Nucleus accumbens (tissue), 56 donors: ENCODE results near the gene CFAP65.

ENCODE experiments used
- DNase-seq, 56 donors: peaks; one replicate each; lab custom pipeline; 2025; lab: John Stamatoyannopoulos, UW

Gene CFAP65

GRCh38 chr2:219060821-219061791 lies 19.8 kb upstream of the CFAP65 start, which contains the start of gene IHH:
Gene IHH (minus strand): TSS chr2:219060921. CDS start chr2:219060467, 454 bp downstream.
- DNase-seq, result no peak

DNA sequence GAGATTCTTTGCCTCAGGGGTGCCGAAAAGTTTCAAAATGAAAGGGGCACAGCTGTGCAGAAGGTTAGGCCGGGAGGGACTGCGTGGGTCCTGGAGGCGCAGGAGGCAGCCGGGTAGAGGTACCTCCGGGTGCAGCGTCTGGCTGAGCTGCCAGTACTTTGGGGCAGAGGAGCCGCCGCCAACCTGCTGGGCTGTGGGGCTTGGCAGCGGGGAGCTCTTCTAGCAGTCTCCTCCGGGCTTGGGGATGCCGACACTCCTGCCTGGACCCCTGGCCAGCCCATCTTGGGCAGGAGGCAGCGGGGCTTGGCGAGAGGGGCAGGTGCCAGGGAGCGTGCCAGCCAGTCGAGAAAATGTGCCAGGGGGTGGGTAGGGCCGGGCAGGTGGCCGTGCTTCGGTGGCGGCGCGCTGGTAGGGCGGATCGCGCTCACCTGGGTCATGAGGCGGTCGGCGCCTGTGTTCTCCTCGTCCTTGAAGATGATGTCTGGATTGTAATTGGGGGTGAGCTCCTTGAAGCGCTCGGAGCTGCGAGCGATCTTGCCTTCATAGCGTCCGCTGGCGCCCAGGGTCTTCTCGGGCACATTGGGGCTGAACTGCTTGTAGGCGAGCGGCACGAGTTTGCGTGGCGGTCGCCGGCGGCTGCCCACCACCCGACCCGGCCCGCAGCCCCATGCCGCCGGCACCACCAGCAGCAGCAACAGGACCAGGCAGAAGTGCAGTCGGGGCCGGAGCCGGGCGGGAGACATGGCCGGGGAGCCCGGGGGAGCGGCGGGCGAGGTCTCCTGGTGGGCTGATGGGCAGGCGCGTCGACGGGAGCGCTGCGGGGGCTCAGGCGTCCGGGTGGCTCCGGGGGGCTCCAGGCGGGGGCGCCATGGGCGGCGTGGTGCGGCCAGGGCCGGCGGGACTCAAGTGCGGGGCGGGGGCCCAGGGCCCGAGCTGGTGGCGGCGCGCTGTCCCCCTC lies 18.7 kb upstream of the CFAP65 start:
- no peak for DNase-seq

DNA sequence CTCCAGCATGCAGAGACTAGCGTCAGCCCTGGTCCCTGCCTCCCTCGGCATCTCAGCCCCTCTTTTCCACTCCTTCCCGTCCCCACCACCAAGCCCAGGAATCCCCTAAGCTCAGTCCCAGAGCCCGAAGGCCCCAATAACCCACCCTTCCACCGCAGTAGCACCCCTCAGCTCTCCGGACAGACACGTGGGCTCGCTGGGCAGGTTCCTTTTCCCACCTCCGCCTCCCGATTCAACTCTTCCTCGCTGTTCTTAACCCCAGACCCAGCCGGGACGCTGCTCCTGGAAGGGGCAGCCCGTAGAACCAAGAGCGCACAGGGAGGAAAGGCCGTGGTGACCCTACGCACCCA lies 18.0 kb upstream of the CFAP65 start:
- no peak for DNase-seq

GRCh38 chr2:219058541-219059374 lies 17.4 kb upstream of the CFAP65 start:
- peak in 1 of 56 donors; percentile 4 for DNase-seq

- DNase-seq, result peak in 50 of 56 donors; percentile 5 to 79 (median 45)
Measured at GRCh38 chr2:219057709-219058540, 16.6 kb upstream of the CFAP65 start.

GRCh38 chr2:219056896-219057708 lies 15.8 kb upstream of the CFAP65 start:
- no peak for DNase-seq

DNA sequence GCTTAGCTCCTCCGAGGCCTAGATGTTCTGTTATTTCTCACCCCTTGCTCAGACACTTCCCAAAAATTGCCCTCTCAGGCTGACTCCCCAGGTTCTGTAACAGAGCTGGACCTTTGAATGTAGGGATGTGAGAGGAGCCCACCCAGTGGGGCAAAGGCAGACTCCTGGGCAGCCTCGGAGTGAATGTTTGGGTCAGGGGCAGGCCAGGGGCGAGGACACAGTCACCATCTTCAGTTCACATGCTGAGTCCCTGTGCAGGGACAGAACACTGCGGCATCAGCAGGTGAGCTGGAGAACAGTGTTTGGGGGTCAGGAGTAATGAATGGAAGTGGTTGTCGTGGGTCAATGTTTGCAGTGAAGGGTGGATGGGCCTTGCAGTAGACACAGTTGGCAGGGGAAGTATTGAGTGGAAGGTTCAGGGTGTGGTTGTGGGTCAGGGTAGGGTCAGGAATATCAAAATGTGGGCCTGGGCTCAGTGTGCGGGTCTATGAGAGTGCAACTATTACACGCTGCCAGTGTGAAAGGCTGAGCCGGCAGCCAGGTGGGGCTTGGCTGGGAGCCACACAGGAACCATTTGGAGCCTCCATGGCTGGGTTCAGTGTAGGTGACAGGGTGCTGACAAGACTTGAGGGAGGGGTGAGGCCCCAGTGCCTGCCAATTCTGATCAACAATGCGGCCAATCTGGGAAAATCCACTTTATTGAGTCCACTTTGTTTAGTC lies 15.0 kb upstream of the CFAP65 start:
- no peak for DNase-seq

- no peak for DNase-seq
Measured at GRCh38 chr2:219054956-219055903, 13.9 kb upstream of the CFAP65 start.

DNA sequence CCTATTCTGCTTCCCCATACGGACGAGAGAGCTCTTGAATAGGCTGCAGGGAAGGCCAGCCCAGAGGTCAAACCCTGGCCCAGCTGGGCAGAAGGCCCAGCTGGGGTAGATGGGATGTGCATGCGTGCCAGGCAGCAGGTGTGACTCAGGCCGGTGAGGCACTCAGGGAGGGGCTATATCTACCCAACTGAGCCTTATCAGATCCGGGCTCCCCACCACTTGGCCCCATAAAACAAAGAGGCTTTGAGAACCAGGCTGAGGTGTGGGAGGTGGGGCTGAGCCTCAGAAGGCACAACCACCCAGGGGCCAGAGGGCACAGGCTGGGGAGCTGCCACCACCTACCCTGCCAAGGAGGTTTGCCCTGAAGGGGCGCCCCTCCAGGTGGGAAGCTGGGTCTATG lies 8.0 kb upstream of the CFAP65 start:
- DNase-seq, result no peak

GRCh38 chr2:219045937-219046550 lies 4.7 kb upstream of the CFAP65 start:
- peak in 1 of 56 donors; percentile 5 for DNase-seq

- DNase-seq, result no peak
Measured at GRCh38 chr2:219042750-219043149, 1.4 kb upstream of the CFAP65 start.

DNA sequence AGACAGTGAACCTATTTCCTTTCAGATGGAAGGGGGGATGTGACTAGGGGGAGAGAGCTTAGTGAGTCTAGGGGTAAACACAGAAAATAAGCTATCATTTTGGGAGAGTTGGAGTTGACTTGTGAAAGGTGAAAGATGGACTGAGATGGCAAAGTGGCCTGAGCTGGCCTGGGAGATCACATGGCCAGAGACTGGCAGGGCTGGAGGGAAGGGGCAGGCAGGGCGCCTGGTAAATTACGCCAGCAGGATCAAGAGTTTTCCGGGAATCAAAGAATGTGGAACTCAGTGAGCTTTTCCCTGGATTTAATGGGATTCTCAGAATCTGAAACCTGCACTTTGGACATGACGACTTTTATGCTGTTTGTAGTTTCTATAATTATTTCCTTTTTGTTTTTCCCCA lies 841 bp upstream of the CFAP65 start:
- no peak for DNase-seq

- no peak for DNase-seq
Measured at GRCh38 chr2:219038600-219038999, 2.7 kb downstream of the CFAP65 start.

GRCh38 chr2:219037783-219038499 lies 3.4 kb downstream of the CFAP65 start:
- DNase-seq, result no peak

DNA sequence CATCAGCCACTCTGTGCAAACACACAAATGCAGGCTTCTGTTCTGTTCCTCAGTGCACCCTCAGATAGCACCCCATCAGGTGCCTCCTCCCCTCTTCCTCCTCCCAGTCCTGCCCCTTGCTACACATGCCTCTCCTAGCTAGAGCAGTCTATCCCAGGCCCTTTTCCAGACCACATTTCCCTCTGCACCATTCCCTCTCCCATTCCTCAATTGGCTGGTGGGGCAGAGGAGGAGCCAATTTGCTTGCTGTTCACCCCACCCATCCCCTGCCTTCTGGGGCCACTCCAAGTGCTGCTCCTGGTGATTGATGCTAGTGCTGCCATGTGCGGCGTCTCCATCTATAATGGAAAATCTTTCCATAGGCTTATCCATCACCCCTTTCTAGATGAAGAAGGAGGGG lies 5.4 kb downstream of the CFAP65 start:
- DNase-seq, result no peak
